Measurements from ENCODE around the gene CDT1. TPM values are rescaled to one million over a fixed set of nuclear protein-coding genes. Genes with fewer than 3 reads are reported as not detected.
"Not testable (repeated sequence)": the region's sequence is repeated elsewhere in the genome, so short reads cannot be mapped to it uniquely, and the experiment has no call there.

CDT1 gene
- polyA plus RNA-seq, 3 donors, result 0.33 to 2.6 (median 0.60) TPM

DNA sequence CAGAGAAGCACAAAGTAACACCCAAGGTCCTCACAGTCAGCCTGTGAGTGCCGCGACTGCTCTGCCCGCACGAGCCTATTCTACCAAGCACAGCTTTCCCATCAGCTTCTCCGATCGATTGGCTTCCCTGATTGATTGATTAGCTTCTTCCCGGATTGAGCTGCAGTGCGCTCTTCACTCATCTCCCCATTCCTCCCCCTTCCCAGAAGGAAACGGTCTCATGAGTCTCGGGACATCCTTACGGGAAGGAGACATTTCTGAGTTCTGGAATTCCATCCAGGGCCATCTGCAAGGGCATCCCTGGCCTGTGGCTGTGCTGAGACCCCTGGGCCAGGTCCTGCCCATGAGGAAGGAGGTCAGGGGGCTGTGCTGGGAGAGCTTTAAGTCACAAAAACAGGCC, 36.6 kb upstream of the CDT1 start:
- 71 to 77% (median 77%) methylated on average over 11 of the region's 11 CpGs for WGBS, 3 donors
- H3K27ac ChIP-seq (ENCODE audit: low read depth, low read length), result no peak overlapping the region

- H3K27ac ChIP-seq (ENCODE audit: low read depth, low read length), result no peak overlapping the region
- 67 to 75% (median 67%) methylated on average over 12 of the region's 12 CpGs for WGBS, 3 donors
These were observed 36.0 kb upstream of the CDT1 start for GRCh38 chr16:88767546-88768070.

GRCh38 chr16:88768071-88768783, 35.4 kb upstream of the CDT1 start:
- no peak overlapping the region for H3K27ac ChIP-seq (ENCODE audit: low read depth, low read length)
- WGBS, 3 donors, result 35 to 45% (median 44%) methylated on average over 22 to 24 of the region's 24 CpGs

DNA sequence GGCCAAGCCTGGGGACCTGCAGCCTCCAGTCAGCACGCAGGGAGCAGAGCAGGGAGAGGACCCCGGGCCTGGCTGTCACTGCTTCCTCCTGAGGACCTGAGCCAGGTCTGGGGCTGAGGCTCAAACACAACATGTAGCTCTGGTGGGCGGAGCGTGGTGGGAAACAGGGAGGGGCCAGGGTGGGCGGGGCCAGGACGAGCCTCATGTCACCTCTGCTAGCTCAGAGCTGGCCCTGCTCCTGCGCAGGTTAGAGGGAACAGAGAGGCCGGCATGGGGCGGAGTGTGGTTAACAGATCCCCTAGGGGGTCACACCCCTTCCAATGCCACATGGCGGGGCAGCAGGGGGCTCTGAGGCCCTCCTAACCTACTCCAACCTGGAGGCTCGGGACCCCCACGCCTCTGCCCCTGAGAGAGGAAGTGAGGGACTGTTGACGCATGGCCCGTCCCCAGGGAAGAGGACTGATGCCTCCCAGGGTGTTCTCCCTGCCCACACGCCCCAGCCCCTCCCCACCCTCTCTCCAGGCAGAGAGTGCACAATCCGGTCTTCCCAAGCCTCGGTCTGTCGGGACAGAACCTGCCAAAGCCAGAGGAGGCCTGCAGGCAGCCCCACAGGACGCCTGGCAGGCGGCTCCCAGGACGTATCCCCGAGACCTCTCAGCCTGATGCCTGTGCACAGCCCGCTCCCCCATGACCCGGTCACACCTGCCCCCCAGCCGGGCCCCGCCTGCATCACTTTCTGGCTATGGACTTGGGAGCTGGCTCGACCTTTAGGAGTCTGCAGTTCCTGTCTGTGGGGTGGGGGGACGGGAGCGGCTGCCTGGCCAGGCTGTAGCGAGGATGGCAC, 33.8 kb upstream of the CDT1 start:
- H3K27ac ChIP-seq (ENCODE audit: low read depth, low read length), result no peak overlapping the region
- 35 to 64% (median 55%) methylated on average over 27 to 30 of the region's 30 CpGs for WGBS, 3 donors

- no peak overlapping the region for H3K27ac ChIP-seq (ENCODE audit: low read depth, low read length)
- WGBS, 3 donors, result 26 to 38% (median 30%) methylated on average over 40 to 41 of the region's 41 CpGs
These were observed 32.9 kb upstream of the CDT1 start for GRCh38 chr16:88770461-88771293.

DNA sequence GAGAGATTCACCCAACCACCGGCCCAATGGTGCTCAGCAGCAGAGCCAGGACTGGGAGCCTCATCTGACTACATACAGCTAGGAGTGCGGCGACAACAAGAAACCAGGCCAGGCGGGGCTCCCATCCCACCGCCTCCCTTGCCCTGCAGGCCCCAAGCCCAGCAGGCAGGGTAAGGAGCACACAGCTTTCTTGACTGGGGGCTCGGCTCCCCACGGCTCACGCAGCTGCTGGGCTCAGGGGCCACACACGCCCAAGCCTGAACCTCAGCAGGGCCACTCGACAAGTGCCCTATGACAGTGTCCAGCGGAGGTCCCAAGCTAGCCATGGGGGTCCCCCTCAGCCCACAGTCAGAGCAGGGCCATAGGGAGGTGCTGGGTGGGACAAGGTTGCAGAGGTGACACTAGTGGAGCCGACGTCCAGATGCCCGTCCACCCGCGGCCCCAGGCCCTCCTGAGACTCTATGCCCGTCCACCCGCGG, 32.3 kb upstream of the CDT1 start:
- 72 to 88% (median 77%) methylated on average over 17 to 19 of the region's 19 CpGs for WGBS, 3 donors
- no peak overlapping the region for H3K27ac ChIP-seq (ENCODE audit: low read depth, low read length)

DNA sequence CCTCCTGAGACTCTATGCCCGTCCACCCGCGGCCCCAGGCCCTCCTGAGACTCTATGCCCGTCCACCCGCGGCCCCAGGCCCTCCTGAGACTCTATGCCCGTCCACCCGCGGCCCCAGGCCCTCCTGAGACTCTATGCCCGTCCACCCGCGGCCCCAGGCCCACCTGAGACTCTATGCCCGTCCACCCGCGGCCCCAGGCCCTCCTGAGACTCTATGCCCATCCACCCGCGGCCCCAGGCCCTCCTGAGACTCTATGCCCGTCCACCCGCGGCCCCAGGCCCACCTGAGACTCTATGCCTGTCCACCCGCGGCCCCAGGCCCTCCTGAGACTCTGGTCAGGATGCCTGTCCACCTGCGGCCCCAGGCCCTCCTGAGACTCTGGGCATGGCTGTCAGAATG, 31.8 kb upstream of the CDT1 start:
- WGBS, 3 donors, result 82 to 96% (median 93%) methylated on average over 11 to 16 of the region's 23 CpGs
- not testable (repeated sequence) for H3K27ac ChIP-seq (ENCODE audit: low read depth, low read length)

DNA sequence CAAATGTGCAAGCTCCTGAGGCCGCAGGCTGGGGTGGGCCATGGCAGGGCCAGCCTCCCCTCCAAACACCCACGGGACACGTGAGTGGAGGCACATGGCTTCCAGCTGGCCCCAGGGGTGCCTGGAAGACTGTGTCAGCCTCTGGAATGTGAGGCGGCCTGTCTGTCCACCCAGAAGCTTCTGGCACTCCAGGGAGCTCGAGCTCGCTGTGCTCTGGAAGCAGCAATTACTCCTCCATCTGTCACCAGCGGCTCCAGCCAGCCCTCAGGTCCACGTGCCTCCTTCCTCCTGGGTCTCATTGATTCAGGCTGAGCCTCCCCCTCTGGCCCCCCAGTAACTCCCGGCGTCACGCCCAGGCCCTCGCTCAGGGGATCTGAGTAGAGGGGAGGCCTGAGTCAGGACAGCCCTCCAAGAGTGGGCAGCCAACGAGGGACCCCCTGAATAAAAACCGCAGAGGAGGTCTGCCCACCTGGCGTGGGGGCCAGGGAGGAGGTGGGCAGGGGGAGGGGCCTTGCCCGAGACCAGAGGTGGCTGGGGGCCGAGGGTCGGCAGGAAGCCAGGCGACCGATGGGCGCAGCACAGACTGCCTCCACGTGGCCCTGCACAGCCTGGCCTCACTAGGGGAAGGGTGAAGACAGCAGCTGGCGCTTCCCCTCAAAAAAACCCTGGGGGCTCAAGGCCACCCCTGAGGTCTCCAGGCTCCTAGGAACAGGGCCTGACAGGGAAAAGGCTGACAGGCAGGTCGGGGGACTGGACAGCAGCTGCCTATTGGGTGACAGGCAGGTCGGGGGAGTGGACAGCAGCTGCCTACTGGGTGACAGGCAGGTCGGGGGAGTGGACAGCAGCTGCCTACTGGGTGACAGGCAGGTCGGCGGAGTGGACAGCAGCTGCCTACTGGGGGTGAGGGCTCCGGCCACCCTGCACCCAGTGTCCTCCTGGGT, 30.4 kb upstream of the CDT1 start:
- no peak overlapping the region for H3K27ac ChIP-seq (ENCODE audit: low read depth, low read length)
- 28 to 52% (median 41%) methylated on average over 17 to 29 of the region's 29 CpGs for WGBS, 3 donors

GRCh38 chr16:88773812-88774291, 29.7 kb upstream of the CDT1 start:
- 48 to 61% (median 54%) methylated on average over 6 to 12 of the region's 12 CpGs for WGBS, 3 donors
- no peak overlapping the region for H3K27ac ChIP-seq (ENCODE audit: low read depth, low read length)

GRCh38 chr16:88774544-88775393, 28.8 kb upstream of the CDT1 start:
- 92 to 93% (median 93%) methylated on average over 32 of the region's 32 CpGs for WGBS, 3 donors
- no peak overlapping the region for H3K27ac ChIP-seq (ENCODE audit: low read depth, low read length)

- WGBS, 3 donors, result 90 to 92% (median 92%) methylated on average over 18 of the region's 18 CpGs
- H3K27ac ChIP-seq (ENCODE audit: low read depth, low read length), result no peak overlapping the region
These were observed 27.8 kb upstream of the CDT1 start for GRCh38 chr16:88775825-88776224.

DNA sequence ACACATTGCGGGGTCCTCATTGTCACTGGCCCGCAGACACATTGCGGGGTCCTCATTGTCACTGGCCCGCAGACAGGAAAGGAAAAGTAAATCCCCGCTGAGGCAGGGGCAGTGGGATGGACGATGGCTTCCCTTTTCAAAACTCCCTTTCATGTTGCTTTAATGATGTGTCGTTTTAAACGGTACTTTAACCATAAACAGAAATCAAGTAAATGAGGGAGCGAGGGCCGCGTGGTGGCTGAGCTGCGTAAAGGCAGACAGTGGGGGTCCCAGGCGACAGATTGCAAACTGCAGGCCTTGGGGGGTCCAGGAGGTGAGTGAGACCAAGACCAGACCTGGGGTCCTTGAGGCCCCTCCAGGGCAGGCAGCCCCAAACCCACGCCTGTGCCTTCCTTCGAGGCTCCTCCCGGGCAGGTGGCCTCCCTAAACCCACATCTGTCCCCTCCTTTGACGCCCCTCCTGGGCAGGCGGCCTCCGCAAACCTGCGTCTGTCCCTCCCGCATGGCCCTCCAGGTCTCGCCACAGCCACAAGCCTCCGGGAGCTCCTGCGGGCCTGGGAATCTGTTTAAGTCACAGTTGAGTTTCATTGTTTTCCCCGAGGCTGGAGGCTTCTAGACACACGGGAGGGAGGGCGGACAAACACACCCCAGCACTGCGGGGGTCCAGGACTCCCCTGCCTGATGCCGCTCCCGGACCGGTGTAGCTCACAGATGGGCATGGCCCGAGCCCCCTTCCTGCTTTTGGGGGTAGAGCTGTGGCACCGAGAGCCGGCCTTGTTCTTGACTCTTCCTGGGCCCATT, 25.9 kb upstream of the CDT1 start:
- 73 to 80% (median 76%) methylated on average over 34 of the region's 34 CpGs for WGBS, 3 donors
- no peak overlapping the region for H3K27ac ChIP-seq (ENCODE audit: low read depth, low read length)

GRCh38 chr16:88778271-88778525, 25.4 kb upstream of the CDT1 start:
- WGBS, 3 donors, result 58 to 75% (median 66%) methylated on average over 7 of the region's 7 CpGs
- H3K27ac ChIP-seq (ENCODE audit: low read depth, low read length), result no peak overlapping the region

DNA sequence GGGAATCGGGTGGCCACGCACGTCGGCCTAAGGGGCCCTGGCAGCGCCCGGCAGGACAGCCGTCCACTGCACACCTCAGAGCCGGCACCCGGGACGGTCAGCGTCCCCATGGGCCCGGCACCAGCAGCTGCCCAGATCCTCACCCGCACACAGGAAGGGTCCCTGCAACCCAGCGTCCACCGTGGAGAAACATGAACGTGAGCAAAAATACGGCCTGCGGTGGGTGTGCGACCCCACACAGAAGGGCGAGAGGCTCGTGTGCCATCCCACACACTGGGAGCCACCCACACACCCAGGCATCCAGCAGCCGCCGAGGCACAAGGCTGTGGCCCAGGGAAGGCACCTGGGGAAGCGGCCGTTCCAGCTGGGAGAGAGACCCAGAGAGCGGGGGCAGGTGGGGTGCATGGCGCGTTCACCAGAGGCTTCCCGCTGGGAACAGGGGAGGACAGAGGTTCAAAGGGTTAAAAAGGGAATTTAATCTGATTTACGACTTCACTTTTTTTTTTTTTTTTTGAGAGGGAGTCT, 25.0 kb upstream of the CDT1 start:
- no peak overlapping the region for H3K27ac ChIP-seq (ENCODE audit: low read depth, low read length)
- WGBS, 3 donors, result 78 to 88% (median 80%) methylated on average over 30 of the region's 30 CpGs

GRCh38 chr16:88779406-88780141, 24.0 kb upstream of the CDT1 start:
- no peak overlapping the region for H3K27ac ChIP-seq (ENCODE audit: low read depth, low read length)
- WGBS, 3 donors, result 44 to 54% (median 46%) methylated on average over 34 of the region's 34 CpGs
